GM12878 (cell line): ENCODE results near the gene ADAMTS14. TPM values are rescaled to one million over a fixed set of nuclear protein-coding genes. Genes with fewer than 3 reads are reported as not detected.

ENCODE experiments used
- ATAC-seq: fragments of 200-7000 bp; cut with Tn5 transposase; 3 replicates; pipeline ENCODE4 v1.9.1; 2020; ENCODE audit warnings: mild to moderate bottlenecking, moderate library complexity
- BruUV-seq: library from RNA; stranded (reverse); fragments of 400-500 nt; replicated peaks from 2 replicates; lab custom pipeline; 2021; lab: Mats Ljungman, UMichigan
- CTCF ChIA-PET: fragments of 300-600 bp; sonication (Branson Sonifier 250); formaldehyde crosslinking; extraction: SDS; loops from one replicate; lab custom pipeline; 2021; ENCODE audit warnings: inconsistent platforms; lab: Yijun Ruan, JAX
- POLR2A ChIA-PET: fragments of 350-600 bp; formaldehyde crosslinking; extraction: SDS; loops from one replicate; lab custom pipeline; 2021; ENCODE audit warnings: inconsistent platforms; lab: Charles Lee
- RAD21 ChIA-PET: fragments of 300-600 bp; sonication (Branson Sonifier 250); formaldehyde crosslinking; loops from one replicate; lab custom pipeline; 2023; ENCODE audit warnings: antibody characterized with exemption; ENCODE audit not compliant: unreplicated experiment; lab: Charles Lee
- SMC1A ChIA-PET: fragments of 300-600 bp; sonication (Branson Sonifier 250); formaldehyde crosslinking; loops from one replicate; lab custom pipeline; 2023; ENCODE audit not compliant: unreplicated experiment, uncharacterized antibody; lab: Charles Lee
- DNase-seq: peaks from one replicate; pipeline ENCODE4 v3.0.0-alpha.2; 2011; ENCODE audit warnings: low read depth, low spot score
- FAIRE-seq: peaks from 3 replicates; lab custom pipeline; 2011; peaks lifted over from hg19 to GRCh38; lab: Jason Lieb, UNC
- H2AFZ ChIP-seq: 2 replicates; pipeline ENCODE4 v1.6.0; 2011; ENCODE audit warnings: low read depth, low read length, control low read depth; ENCODE audit not compliant: control insufficient read depth
- H3K27ac ChIP-seq: 2 replicates; pipeline ENCODE4 v1.5.1; 2011; ENCODE audit warnings: control low read depth; ENCODE audit not compliant: control insufficient read depth, insufficient read depth
- H3K27me3 ChIP-seq, 2 experiments: replicated peaks in 1 of 2; 2 replicates each; pipeline versions ENCODE4 v1.6.0 to v1.6.1; 2011; ENCODE audit warnings: low read length in 1 of 2; ENCODE audit not compliant: control insufficient read depth in 2 of 2, insufficient read depth in 2 of 2
- H3K36me3 ChIP-seq, 2 experiments: 2 replicates each; pipeline ENCODE4 v1.5.1; 2011; ENCODE audit warnings: low read length in 1 of 2; ENCODE audit not compliant: control insufficient read depth in 2 of 2, insufficient read depth in 2 of 2
- H3K4me1 ChIP-seq: 2 replicates; pipeline ENCODE4 v1.6.1; 2011; ENCODE audit warnings: mild to moderate bottlenecking, low read length, moderate library complexity, mixed read lengths; ENCODE audit not compliant: control insufficient read depth, insufficient read depth
- H3K4me2 ChIP-seq: 2 replicates; pipeline ENCODE4 v1.6.0; 2011; ENCODE audit warnings: control low read depth; ENCODE audit not compliant: control insufficient read depth, insufficient read depth
- H3K4me3 ChIP-seq: fragments of 200-600 bp; sonication (generic); 2 replicates; pipeline ENCODE4 v1.5.1; 2016
- H3K79me2 ChIP-seq: 2 replicates; pipeline ENCODE4 v1.6.0; 2011; ENCODE audit warnings: low read length; ENCODE audit not compliant: control insufficient read depth, insufficient read depth
- H3K9ac ChIP-seq: 2 replicates; pipeline ENCODE4 v1.8.0; 2011; ENCODE audit warnings: low read length, control low read depth, mixed read lengths; ENCODE audit not compliant: control insufficient read depth, insufficient read depth
- H3K9me3 ChIP-seq: replicated peaks from 3 replicates; pipeline ENCODE4 v1.5.1; 2011; ENCODE audit warnings: mild to moderate bottlenecking, low read length; ENCODE audit not compliant: control insufficient read depth, insufficient read depth
- H4K20me1 ChIP-seq: 2 replicates; pipeline ENCODE4 v1.6.0; 2011; ENCODE audit not compliant: control insufficient read depth, insufficient read depth
- LARP7 ChIP-seq: fragments of 450-650 bp; IDR thresholded peaks from 2 replicates; pipeline ENCODE4 v1.6.1; 2017; ENCODE audit warnings: mild to moderate bottlenecking
- ZBTB33 ChIP-seq: fragments of 450-650 bp; IDR thresholded peaks from 2 replicates; pipeline ENCODE4 v1.6.1; 2017; ENCODE audit warnings: mild to moderate bottlenecking
- WGBS: methylation state at CpG from one replicate; pipeline ENCODE4 v1.1.6; 2016; ENCODE audit warnings: low lambda C conversion rate; ENCODE audit not compliant: insufficient replicate concordance, insufficient coverage; ENCODE audit errors: missing lambda C conversion rate; 5-methylcytosine and 5-hydroxymethylcytosine counted together
- in situ Hi-C: fragments of 300-500 bp; cut with MboI; formaldehyde crosslinking; loops from 9 replicates; pipeline ENCODE4 v1.14.3; 2018; ENCODE audit warnings: mixed read lengths
- intact Hi-C: fragments of 100-400 bp; cut with micrococcal nuclease; formaldehyde crosslinking; loops from one replicate; pipeline ENCODE4 v1.14.2; 2022; ENCODE audit not compliant: unreplicated experiment
- polyA plus RNA-seq, 11 experiments: library from polyadenylated mRNA; depleted of rRNA in 4 of 11; unstranded in 6 of 11; stranded (reverse) in 5 of 11; fragments of >200 nt; fragmentation: Nextera tagmentation in 4 of 11; fragmentation: Illumina TruSeq in 1 of 11; extraction: Ambion mirVana in 4 of 11; extraction: Trizol in 1 of 11; gene quantifications; 1 replicate in 1 of 11; 2 replicates in 10 of 11; pipeline versions ENCODE4 v1.2.1 to v1.2.3, GENCODE V29; 2011 to 2016; ENCODE audit warnings: inconsistent platforms in 2 of 11, missing spikeins in 2 of 11, low read depth in 1 of 11
- total RNA-seq, 4 experiments: library from RNA; depleted of rRNA in 3 of 4; stranded (reverse); fragments of >200 nt in 3 of 4; fragmentation: Illumina TruSeq in 1 of 4; extraction: Trizol in 1 of 4; gene quantifications; 2 replicates each; pipeline versions ENCODE4 v1.2.1 to v1.2.3, GENCODE V29; 2013 to 2021
- TF ChIP-seq, protein P1 (sequence below): fragments of 450-650 bp; IDR thresholded peaks from 2 replicates; pipeline ENCODE4 v1.6.1; 2018; ENCODE audit warnings: mild to moderate bottlenecking, low read depth, moderate library complexity; ENCODE audit not compliant: partially characterized antibody

Gene ADAMTS14
- total and polyA plus RNA-seq, 10 of the 15 experiments (the other 5 are each of a cell fraction or from before 2014, with no cell fraction given), result 0.03 to 0.05 TPM; not detected in 8

GRCh38 chr10:70622541-70622940, 49.8 kb upstream of the ADAMTS14 start:
- H3K9me3 ChIP-seq, result peaks cover 8% of the 10 kb centered on the region; the same call in 2 of the 3 replicates
- H3K27ac ChIP-seq, result no peak overlapping the region
- ChIA-PET CTCF (no interaction called here), SMC1A (interaction anchor here (0.5 kb wide), 1 partner anchor 60 kb away, joined by 3 read pairs; no protein-coding TSS in a partner anchor), RAD21 (no interaction called here), POLR2A (no interaction called here)
- no peaks in the 10 kb centered on the region for H3K4me1 ChIP-seq
- no peak for FAIRE-seq
- no peaks in the 10 kb centered on the region for H3K27me3 ChIP-seq
- ATAC-seq, result no peak
- H3K79me2 ChIP-seq, result no peaks in the 10 kb centered on the region
- in situ Hi-C loops, result no loop called here
- 31% methylated on average over 3 of the region's 3 CpGs for WGBS
- no peak overlapping the region for H3K4me3 ChIP-seq
- no peaks in the 10 kb centered on the region for H3K36me3 ChIP-seq
- BruUV-seq, result no TSS peak
- H4K20me1 ChIP-seq, result no peaks in the 10 kb centered on the region
- intact Hi-C loops, result no loop called here
- no peak overlapping the region for H3K4me2 ChIP-seq
- TF ChIP-seq, protein P1, sequence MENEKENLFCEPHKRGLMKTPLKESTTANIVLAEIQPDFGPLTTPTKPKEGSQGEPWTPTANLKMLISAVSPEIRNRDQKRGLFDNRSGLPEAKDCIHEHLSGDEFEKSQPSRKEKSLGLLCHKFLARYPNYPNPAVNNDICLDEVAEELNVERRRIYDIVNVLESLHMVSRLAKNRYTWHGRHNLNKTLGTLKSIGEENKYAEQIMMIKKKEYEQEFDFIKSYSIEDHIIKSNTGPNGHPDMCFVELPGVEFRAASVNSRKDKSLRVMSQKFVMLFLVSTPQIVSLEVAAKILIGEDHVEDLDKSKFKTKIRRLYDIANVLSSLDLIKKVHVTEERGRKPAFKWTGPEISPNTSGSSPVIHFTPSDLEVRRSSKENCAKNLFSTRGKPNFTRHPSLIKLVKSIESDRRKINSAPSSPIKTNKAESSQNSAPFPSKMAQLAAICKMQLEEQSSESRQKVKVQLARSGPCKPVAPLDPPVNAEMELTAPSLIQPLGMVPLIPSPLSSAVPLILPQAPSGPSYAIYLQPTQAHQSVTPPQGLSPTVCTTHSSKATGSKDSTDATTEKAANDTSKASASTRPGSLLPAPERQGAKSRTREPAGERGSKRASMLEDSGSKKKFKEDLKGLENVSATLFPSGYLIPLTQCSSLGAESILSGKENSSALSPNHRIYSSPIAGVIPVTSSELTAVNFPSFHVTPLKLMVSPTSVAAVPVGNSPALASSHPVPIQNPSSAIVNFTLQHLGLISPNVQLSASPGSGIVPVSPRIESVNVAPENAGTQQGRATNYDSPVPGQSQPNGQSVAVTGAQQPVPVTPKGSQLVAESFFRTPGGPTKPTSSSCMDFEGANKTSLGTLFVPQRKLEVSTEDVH, result no peak
- TF ChIP-seq LARP7 (no peak), ZBTB33 (no peak)
- no peak for DNase-seq
- H2AFZ ChIP-seq, result no peak overlapping the region
- no peak overlapping the region for H3K9ac ChIP-seq
